NCI-H345 (cell line): ENCODE measurements around the gene ZNF808.
"Not testable (repeated sequence)": the region's sequence is repeated elsewhere in the genome, so short reads cannot be mapped to it uniquely, and the experiment has no call there.

ENCODE experiments used
- DNase-seq: peaks from one replicate; lab custom pipeline; 2025; lab: John Stamatoyannopoulos, UW

The ZNF808 gene

DNA sequence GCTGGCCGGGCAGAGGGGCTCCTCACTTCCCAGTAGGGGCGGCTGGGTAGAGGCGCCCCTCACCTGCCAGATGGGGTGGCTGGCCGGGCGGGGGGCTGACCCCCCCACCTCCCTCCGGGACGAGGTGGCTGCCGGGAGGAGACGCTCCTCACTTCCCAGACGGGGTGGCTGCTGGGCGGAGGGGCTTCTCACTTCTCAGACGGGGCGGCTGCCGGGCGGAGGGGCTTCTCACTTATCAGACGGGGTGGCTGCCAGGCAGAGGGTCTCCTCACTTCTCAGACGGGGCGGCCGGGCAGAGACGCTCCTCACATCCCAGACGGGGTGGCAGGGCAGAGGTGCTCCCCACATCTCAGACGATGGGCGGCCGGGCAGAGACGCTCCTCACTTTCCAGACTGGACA is 66.0 kb downstream of the ZNF808 start:
- not testable (repeated sequence) for DNase-seq

DNA sequence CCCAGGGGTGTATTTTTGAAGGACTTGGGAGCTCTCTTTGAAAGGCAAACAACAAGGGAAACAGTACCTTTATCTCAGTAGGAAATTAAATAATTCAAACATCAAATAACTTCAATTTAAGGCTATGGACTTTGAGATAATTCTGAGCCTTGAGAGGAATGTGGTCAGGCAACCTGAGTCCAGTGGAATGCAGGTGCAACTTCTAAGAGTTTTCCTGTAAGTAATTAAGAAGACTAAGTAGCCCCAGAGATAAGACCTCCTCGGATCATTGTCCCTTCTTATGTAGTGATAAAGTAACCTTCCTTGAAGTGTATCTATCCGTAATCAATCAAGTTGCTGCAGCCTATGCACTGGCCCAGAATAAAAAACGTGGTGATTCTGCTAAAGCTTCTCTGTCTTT is 71.8 kb downstream of the ZNF808 start:
- DNase-seq: no peak

DNA sequence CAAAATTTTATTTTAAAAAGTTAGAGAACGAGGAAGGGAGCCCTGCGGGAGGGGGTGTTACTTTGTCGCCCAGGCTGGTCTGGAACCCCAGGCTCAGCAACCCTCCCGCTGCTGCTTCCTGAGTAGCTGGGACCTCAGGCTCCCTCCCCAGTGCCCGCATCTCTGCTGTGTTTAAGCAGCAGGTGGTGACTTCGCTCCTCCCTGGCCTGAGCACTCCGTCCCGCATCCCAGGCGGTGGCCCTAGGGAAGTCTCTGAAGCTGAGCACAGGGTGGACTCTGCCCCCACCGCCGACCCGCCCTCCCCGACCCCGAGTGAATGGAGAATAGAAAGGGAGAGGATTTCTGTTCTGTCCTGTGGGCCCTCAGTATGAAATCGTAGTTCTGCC is 73.2 kb downstream of the ZNF808 start:
- peak; percentile 27 for DNase-seq

DNA sequence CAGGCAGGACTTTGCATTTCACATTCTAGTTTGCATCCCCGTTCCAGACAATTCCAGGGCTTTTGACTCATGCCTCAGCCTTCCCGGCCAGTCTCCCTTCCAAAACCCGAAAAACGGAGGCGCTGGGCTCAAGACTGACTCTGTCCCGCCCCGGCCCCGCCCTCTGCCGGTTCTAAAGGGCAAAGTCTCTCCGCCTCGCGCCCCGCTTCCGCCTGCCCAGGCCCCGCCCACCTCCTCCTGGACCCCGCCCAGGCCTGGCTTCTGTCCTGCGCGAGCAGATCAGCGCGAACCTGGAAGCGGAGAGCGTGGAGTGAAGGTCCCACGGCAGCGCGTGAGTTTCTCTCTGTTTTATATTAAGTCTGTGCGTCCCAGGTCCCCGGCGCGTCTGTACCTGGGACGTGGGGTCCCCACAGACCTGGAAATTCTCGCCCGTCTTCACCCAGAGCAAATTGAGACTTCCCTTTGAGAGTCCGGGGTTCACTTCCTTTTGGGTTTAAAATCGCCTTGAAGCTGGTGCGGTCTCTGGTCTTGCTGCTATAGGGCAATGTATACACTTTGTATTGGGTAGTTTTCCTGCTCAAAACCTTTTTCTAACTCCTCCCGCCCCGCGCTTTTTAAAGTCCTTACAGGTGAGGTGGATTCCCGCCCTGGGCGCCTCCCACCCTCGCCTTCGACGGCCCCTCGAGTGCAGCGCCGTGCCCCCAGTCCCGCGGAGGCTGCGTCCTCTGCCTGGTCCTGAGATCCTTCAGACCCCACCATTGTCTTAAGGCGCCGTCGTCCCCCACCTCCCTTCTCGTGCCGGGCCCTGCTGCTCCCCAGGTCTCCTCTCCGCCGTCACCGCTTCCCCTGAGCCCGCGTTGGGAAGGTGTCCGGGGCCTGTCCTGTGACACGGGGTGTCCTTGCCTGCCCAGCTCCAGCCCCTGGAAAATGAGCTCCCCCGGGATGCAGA is 73.8 kb downstream of the ZNF808 start:
- peak; percentile 86 for DNase-seq

DNA sequence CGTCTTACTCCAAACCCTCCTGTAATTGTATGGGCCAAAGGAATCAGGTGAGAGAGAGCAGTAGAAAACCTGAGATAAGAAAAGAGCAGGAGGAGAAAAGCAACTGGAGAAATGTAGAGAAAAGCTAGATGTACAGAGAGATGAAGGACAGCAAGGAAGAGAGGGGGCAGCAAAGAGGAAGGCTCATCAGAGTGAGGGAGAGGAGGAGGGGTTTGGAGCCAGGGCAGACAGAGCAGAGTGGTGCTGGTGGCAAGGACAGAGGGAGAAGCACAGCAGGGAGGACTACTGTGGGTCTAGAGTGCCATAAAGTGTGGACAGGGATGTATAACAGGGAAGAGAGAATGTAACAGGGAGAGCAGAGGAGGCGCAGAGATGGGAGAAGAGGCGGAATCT is 74.5 kb downstream of the ZNF808 start:
- DNase-seq: not testable (repeated sequence)

DNA sequence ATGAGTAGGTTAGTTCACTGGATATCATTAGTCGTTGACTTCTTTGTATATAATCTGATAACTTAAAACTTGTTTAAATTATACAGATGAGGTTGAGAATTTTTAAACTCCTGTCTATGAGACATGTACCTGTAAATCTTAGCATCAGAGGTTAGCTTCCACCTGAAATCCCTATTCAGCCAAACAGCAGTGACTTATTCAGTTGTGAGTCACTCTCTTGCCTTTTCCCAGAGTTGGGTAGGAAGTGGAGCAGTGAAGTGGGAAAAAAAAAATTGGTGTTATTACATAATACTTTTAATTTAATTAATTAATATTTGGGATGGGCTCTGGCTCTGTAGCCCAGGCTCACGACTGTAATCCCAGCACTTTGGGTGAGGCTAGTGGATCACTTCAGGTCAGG is 75.5 kb downstream of the ZNF808 start:
- no peak for DNase-seq

DNA sequence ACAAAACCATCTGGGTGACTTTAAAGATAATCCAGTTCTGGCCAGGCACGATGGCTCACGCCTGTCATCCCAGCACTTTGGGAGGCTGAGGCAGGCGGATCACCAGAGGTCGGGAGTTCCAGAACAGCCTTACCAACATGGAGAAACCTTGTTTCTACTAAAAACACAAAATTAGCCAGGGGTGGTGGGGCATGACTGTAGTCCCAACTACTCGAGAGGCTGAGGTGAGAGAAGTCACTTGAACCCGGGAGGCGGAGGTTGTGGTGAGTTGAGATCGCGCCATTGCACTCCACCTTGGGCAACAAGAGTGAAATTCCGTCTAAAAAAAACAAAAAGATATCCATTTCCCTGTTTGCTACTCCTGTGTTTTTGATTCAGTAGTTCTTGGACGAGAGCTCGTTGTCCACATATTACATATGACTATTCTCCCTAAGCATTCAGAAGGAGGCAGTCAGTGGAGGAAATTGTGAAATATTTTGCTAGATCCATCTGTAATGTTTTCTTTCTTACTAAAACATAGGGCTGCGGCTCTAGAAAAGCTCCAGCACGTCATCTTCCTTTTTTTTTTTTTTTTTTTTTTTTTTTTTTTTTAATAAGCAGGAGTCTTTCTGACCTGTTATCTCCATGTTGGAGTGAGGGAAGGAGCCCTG is 76.2 kb downstream of the ZNF808 start:
- no peak for DNase-seq
